NCI-H82 (cell line): ENCODE results near the gene VTCN1.
A peak's percentile ranks its signal among the peaks of the same experiment; 100 is the strongest.
"Not testable (repeated sequence)": the region's sequence is repeated elsewhere in the genome, so short reads cannot be mapped to it uniquely, and the experiment has no call there.

Experiments used
- DNase-seq: peaks from one replicate; lab custom pipeline; 2025; lab: John Stamatoyannopoulos, UW

The VTCN1 gene

GRCh38 chr1:117122330-117123025 lies 88.2 kb downstream of the VTCN1 start:
- DNase-seq = no peak

DNA sequence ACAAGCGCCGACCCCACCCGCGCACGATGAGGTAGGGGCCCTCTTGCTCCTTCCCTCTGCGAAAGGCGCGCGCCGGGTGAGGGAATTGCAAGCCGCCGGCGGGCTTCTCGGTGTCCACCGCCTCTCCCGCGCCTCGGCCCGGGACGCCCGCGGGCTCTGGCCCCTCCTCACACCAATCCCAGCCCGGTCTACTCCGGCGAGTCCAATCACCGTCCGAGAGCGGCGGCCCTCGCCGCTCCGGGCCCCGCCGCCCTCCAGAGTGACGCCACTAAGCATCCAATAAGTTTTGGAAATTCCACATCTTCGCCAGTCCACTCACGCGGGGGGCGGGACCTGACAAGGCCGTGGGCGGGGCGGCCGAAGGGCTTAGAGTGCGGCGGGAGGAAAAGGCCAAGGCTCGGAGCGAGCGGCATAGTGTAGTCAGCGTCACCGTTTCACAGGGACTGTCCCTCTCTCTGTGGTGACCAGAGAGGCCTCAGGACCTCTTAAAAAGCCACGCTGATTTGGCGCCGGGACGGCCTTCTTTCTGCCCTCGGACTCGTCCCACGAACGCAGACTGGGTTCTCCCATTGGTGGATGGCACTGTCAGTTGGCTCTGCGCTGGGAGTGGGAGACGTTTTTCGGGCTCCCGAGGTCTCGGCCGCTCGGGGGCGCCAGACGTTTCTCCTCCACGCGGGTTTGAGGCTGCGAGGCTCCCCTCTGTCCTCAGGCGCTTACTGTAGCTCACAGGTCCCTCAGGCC lies 89.0 kb downstream of the VTCN1 start, which contains the start of gene TRIM45:
TSS of gene TRIM45 (minus strand) at position 161 of the 741 bp plus-strand sequence. CDS start 548 bp downstream, outside the sequence.
- DNase-seq = peak; percentile 98

DNA sequence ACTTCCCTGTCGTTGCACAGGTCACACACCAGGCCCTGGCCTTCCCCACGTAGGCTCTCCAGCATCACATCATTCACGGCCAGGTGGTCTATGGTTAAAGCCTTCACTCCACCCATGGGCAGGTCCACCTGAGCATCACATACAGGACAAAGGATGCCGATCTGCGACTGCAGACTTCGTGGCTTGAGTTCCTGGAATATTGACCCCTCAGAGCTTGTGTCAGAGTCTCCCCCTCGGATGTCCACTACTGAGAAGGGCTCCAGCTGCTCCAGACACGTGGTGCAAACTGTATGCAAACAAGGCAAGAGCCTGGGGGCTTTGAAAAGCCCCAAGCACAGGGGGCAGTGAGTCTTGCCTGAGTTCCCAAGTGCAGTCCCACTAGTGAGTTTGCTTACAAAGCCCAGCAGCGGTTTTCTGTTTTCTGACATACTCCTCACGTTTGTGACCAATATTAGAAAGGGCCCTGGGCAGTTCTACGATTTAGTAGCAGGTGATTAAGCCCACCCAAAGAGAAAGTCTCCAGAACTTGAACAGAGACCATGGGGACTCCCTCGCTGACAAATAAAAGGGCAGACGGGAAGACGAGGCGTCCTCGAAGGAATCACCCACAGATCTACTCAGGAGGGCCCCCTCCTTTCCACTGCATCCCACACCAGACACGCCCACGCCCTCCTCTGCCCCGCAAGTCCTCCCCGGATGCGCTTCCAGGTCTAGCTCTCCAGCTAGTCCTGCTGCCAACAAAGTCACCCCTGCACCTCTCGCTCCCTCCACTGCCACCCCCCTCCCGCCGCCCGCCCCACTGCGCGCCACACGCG lies 89.7 kb downstream of the VTCN1 start:
- peak; percentile 81 for DNase-seq

DNA sequence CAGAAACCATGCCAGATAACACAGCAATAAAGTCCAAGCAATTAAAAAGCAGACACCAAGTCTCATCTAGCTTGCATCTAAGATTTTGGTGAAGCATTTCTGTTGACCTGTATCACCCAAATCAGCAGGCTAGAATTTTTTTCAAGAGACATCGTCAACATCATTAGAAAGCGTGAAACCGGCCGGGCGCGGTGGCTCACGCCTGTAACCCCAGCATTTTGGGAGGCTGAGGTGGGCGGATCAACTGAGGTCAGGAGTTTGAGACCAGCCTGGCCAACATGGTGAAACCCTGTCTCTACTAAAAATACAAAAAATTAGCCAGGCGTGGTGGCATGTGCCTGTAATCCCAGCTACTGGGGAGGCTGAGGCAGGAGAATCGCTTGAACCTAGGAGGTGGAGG lies 91.6 kb downstream of the VTCN1 start:
- not testable (repeated sequence) for DNase-seq

DNA sequence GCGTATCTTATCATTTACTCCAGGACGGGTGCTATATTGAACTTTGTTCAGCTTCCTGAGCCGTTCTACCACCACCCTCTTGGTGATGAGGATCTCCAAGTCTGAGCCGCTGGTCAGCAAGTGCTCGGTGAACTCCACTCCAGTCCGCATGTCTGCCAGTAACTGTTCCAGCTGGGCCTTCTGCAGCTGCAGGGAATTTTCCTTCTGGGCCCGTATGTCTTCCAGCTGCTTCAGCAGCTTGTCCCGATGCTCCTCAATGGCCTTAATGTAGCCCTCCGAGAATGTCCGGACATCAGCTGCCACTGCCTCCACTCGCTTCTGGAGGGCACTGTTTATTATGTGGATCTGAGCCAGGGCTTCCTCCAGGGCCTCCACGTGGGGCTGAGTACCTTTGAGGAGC lies 92.6 kb downstream of the VTCN1 start:
- DNase-seq = no peak

DNA sequence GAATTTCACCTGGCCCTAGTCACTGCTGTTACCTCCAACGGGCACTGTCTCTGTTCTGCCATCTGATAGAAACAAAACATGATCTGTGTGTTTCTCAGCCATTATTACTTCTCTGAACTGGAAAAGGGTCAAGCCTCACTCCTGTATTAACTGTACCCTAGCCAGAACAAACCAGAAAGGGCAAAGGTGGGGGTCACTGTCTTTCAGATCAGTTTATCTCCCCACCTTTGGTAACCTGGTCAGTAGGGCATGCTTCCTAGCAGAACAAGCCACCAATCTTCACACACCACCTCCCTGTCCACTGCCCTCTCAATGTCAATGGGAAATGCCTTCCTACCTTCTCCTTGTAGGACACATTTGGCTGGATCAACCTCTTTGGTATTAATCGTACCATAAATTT lies 93.0 kb downstream of the VTCN1 start:
- no peak for DNase-seq

DNA sequence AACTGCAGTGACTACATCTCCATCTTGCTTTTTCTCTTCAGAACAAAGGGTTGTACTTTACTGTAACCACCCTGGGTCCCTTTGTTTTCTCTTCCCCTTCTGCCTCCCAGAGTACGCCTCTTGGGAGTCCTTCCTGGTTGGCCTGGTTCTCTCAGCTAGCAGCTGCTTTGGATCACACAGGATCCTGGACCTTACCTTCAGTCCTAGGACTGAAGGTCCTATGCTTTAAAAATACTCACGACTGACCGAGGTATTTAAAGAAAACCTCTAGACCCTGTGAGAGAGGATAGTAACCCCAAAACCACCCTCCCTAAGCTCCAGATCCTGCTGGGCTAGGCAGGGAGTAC lies 94.0 kb downstream of the VTCN1 start:
- no peak for DNase-seq

- no peak for DNase-seq
Measured at GRCh38 chr1:117116090-117116783, 94.5 kb downstream of the VTCN1 start.

DNA sequence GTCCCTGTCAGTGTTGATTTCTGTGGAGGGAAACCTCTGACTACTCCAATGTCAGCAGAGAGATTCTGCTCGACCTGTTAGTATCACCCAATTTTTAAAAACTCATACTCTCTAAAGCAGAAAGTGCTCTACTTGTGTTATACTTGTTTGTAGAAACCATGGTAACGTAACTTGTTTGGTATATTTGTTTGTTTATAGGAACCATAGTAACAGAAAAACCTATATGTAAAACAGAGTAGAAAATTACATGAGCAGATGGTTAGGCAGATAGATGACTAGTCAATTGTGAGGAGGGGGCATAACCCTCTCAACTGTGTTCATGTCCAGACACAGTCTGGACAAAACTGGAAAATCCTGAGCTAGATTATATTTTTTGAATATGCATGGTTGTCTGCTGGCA lies 95.8 kb downstream of the VTCN1 start:
- no peak for DNase-seq

DNA sequence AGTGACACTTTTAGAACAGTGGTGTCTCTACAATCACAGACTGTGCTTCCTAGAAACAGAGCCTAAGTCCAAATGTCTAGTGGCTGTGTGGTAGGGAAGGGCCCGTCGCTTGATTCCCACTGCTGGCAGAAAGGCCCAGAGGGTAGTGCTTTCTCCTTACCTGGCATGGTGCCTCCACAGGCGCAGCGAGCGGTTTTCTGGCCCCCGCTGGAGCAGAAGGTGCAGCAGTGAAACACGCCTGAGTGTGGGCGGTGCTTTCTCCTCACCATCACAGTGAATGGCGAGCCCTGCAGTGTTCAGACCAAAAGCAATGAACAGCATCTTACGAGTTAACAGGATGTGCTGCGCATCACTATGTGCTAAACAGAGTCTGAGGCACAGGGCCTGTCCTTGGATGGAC lies 97.5 kb downstream of the VTCN1 start:
- DNase-seq = no peak

- no peak for DNase-seq
Measured at GRCh38 chr1:117112047-117112717, 98.5 kb downstream of the VTCN1 start.

GRCh38 chr1:117110774-117111173 lies 100.0 kb downstream of the VTCN1 start:
- no peak for DNase-seq

- DNase-seq = no peak
Measured at GRCh38 chr1:117107364-117107763, 103.4 kb downstream of the VTCN1 start.

- DNase-seq = peak; percentile 50
Measured at GRCh38 chr1:117106478-117106877, 104.2 kb downstream of the VTCN1 start.

DNA sequence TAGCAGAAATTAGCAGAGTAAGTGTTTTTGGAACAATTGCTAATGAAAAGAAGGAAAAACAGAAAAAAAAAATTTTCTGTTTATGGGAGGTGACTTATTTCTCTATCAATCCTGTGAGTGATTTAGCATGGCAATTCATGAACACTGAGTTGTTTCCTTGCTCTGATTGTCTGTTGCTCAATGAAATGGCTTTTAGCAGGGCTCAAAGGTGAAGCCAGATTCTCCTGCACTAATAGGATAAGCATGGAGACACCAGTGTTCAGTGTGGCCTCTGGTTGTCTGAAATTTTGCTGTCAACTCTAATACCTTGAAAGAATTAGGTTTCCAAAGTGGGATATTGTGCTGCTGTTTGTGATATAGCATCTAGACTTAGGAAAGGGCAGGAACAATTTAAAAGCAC lies 105.0 kb downstream of the VTCN1 start:
- DNase-seq = peak; percentile 70

DNA sequence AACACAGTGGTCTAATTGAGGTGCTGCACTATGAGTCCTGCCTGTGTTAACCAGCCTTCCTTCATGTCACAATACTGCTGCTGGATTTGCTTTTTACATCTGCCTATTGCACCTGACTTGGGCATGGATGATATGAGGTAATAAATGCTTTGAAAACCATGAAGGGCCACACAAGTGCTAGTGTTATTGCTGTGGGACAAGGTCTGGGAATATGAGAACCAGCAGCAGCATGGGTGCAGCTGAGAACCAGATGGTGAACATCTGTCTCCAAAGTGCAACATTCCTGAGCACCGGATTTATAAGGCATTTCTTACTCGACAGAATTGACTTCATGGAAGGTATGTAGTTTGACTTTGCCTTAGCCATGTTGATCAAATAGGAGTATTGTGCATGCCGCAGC lies 105.7 kb downstream of the VTCN1 start:
- DNase-seq = no peak

DNA sequence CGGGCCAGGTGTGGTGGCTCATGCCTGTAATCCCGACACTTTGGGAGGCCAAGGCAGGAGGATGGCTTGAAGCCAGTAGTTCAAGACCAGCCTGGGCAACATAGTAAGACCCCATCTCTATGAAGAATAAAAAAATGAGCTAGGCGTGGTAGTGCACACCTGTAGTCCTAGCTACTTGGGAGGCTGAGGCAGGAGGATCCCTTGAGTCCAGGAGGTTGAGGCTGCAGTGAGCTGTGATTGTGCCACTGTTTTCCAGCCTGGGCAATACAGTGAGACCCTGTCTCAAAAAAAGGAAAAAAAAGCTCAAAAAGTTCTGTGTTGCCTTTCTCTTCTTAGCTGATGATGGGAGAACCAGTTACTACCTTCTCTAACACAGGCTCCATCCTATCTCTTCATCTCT lies 108.9 kb downstream of the VTCN1 start:
- not testable (repeated sequence) for DNase-seq

- DNase-seq = no peak
Measured at GRCh38 chr1:117101334-117101733, 109.4 kb downstream of the VTCN1 start.

GRCh38 chr1:117098287-117098890 lies 112.3 kb downstream of the VTCN1 start:
- DNase-seq = no peak

DNA sequence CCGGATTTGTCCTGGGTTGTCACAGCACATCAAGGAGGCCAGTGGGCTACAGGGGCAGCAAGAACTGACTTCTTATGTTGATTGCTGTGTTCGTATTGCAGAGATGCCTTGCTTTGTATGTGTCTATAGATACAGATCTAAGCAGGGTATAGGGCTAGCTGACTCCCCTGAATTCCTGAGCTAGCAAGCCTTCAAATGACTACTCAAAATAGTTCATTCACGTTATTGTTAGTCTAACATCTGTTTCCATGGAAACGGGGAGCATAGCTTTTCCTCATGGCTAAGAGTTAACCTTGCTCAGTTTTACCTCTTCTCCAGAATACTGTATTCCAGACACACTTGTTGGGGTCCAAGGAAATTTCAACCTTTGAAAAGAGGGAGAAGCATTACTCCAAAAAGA lies 113.3 kb downstream of the VTCN1 start:
- DNase-seq = no peak

DNA sequence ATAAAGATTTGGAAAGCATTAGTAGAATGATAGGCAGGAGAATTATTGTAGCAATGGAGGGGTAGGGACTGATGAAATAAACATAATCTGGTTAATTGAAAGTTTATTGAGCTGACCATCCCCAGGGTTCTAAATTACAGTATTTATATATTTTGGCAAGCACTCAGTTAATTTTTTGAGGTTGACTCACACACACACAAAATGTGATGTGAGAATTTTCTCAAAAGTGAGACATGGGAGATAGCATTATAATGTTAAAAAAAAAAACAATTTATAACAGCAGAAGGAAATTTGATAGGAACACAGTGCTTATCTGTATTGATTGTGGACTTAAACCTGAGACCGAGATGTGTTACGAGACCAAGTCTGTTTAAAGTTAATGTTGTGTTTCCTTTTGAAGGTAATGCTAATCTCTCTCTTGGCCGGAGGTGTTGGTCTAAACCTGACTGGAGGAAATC lies 113.7 kb downstream of the VTCN1 start:
- DNase-seq = no peak
